Thyroid gland (tissue), 4 donors: ENCODE measurements around the gene CCL4.

Source experiments
- CTCF ChIP-seq, 6 experiments: fragments of 200-600 bp in 3 of 6; fragments of 450-650 bp in 3 of 6; sonication (generic) in 3 of 6; IDR thresholded peaks; one replicate each; pipeline ENCODE4 v1.5.1; 2016 to 2019; ENCODE audit warnings: antibody characterized with exemption in 6 of 6, mild to moderate bottlenecking in 2 of 6, inconsistent platforms in 1 of 6, moderate library complexity in 1 of 6
- POLR2A ChIP-seq, 2 donors: fragments of 450-650 bp; IDR thresholded peaks; one replicate each; pipeline ENCODE4 v1.6.1; 2017; ENCODE audit warnings: antibody characterized with exemption in 2 of 2, mild to moderate bottlenecking in 2 of 2, moderate library complexity in 1 of 2

GRCh38 chr17:36094746-36095145 is 8.9 kb upstream of the CCL4 start:
- TF ChIP-seq CTCF (IDR thresholded peaks at IDR 0.05) (no peak), POLR2A (IDR thresholded peaks at IDR 0.05) (no peak)
